Measurements from ENCODE around the gene CDC16.

Gene CDC16

DNA sequence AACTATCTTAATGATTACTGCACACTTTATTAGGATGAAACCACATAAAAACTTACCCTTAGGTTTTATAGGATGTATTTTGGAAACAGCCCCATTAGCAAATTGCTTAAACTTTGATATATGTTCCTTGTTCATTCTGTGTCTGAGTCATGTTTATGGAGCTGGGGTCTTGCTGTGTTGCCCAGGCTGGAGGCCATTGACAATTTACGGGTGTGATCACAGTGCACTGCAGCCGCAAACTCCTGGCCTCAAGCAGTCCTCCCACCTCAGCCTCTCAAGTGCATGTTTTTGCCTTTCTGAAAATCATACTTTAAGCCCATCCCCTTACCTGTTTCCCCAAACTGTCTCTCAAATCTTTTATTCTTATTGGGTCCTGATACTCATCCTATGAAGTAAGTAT, 74.4 kb downstream of the CDC16 start:
- Histone ChIP-seq H3K27ac (ENCODE audit: insufficient read depth in 1 of 2, low read depth in 1 of 2, low read length in 2 of 2, poor library complexity in 1 of 2, severe bottlenecking in 2 of 2) (no peak overlapping the region), H3K9me3 (ENCODE audit: control extremely low read depth in 1 of 5, control insufficient read depth in 4 of 5, insufficient read depth in 2 of 5, low read depth in 1 of 5, low read length in 4 of 5) (no peaks in the 10 kb centered on the region), H3K27me3 (replicated peaks in 2 of 5; ENCODE audit: control insufficient read depth in 4 of 5, insufficient read depth in 5 of 5, low read length in 4 of 5) (no peaks in the 10 kb centered on the region), H3K4me3 (ENCODE audit: control insufficient read depth in 1 of 7, extremely low read depth in 1 of 7, insufficient read depth in 4 of 7, low read depth in 2 of 7, low read length in 6 of 7) (no peak overlapping the region), H3K4me1 (ENCODE audit: control extremely low read depth in 1 of 4, control insufficient read depth in 4 of 4, insufficient read depth in 4 of 4, low read length in 3 of 4) (peaks cover 2 to 12% (median 10%) of the 10 kb centered on the region in 4 experiments), H3K36me3 (ENCODE audit: control insufficient read depth in 4 of 4, insufficient read depth in 4 of 4, low read length in 3 of 4) (peaks cover 3 to 18% (median 11%) of the 10 kb centered on the region in 4 experiments)
- CTCF ChIA-PET, result interaction anchor here (1.1 to 1.2 kb wide), 2 partner anchors 14 to 27 kb away, joined by 3 read pairs; no protein-coding TSS in a partner anchor
- 100% methylated on average over 2 of the region's 2 CpGs for WGBS (ENCODE audit: insufficient coverage)
- POLR2A ChIA-PET, result no interaction called here
- no peak for DNase-seq

DNA sequence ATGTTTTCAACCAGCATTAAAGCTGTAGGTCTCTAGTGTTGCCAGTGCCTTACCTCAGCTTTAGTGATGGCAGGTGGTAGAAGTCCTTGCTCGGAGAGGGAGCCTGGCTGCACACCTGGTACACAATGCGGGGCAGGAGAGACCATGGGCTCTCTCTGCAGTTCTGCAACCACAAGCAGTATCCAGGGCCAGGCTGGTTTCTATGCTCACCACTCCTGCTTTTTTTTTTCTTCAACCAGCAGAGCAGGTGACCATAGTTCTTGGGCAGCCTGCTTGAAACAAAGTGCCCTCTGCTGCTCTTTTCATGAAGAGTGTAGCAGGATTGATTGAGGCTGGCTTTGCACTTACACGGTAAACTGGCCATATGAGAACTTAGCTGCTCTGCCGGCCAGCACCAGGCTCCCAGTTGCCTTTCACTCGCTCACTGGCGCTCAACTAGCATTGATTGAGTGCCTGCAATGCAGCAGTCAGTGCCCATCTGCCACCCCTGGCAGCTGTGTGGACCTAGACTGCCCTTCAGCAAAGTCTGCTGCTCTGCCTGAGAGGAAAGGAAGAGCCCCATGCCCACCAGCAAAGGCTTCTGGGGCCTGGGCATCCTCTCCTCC, 75.2 kb downstream of the CDC16 start:
- CTCF ChIA-PET, result interaction anchor here (1.1 kb wide), 2 partner anchors 15 to 25 kb away, joined by 3 read pairs; no protein-coding TSS in a partner anchor

DNA sequence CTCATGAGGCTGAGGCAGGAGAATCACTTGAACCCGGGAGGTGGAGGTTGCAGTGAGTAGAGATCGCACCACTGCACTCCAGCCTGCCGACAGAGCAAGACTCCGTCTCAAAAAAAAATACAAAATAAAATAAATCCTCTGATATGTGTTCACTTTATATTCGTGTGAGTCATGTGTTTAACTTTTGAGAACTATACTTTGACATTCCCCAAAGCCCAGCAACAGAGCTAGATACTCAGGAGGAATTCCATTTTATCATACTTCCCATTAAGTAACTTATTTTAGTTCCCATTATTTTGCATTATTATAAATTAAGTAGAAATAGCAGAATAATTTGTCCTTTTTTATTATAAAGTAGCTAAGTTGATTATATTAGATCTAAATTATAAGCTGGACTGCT, 76.3 kb downstream of the CDC16 start:
- DNase-seq, result no peak
- CTCF ChIA-PET, result interaction anchor here (1.1 kb wide), 1 partner anchor 24 kb away, joined by 3 read pairs; no protein-coding TSS in a partner anchor
- Histone ChIP-seq H3K9me3 (ENCODE audit: control extremely low read depth in 1 of 5, control insufficient read depth in 4 of 5, insufficient read depth in 2 of 5, low read depth in 1 of 5, low read length in 4 of 5) (no peaks in the 10 kb centered on the region), H3K4me1 (ENCODE audit: control extremely low read depth in 1 of 4, control insufficient read depth in 4 of 4, insufficient read depth in 4 of 4, low read length in 3 of 4) (peaks cover 9 to 22% (median 21%) of the 10 kb centered on the region in 4 experiments), H3K27ac (ENCODE audit: insufficient read depth in 1 of 2, low read depth in 1 of 2, low read length in 2 of 2, poor library complexity in 1 of 2, severe bottlenecking in 2 of 2) (no peak overlapping the region), H3K36me3 (ENCODE audit: control insufficient read depth in 4 of 4, insufficient read depth in 4 of 4, low read length in 3 of 4) (peaks cover 3 to 11% (median 7%) of the 10 kb centered on the region in 4 experiments), H3K27me3 (replicated peaks in 2 of 5; ENCODE audit: control insufficient read depth in 4 of 5, insufficient read depth in 5 of 5, low read length in 4 of 5) (no peaks in the 10 kb centered on the region), H3K4me3 (ENCODE audit: control insufficient read depth in 1 of 7, extremely low read depth in 1 of 7, insufficient read depth in 4 of 7, low read depth in 2 of 7, low read length in 6 of 7) (no peak overlapping the region)
- no CpG with 5 or more reads among the region's 5 CpGs for WGBS (ENCODE audit: insufficient coverage)
- POLR2A ChIA-PET, result no interaction called here

More for the DNA sequence above, 75.2 kb downstream of the CDC16 start:
- Histone ChIP-seq H3K27me3 (replicated peaks in 2 of 5; ENCODE audit: control insufficient read depth in 4 of 5, insufficient read depth in 5 of 5, low read length in 4 of 5) (no peaks in the 10 kb centered on the region), H3K4me1 (ENCODE audit: control extremely low read depth in 1 of 4, control insufficient read depth in 4 of 4, insufficient read depth in 4 of 4, low read length in 3 of 4) (peaks cover 3 to 14% (median 11%) of the 10 kb centered on the region in 4 experiments), H3K4me3 (ENCODE audit: control insufficient read depth in 1 of 7, extremely low read depth in 1 of 7, insufficient read depth in 4 of 7, low read depth in 2 of 7, low read length in 6 of 7) (no peak overlapping the region), H3K36me3 (ENCODE audit: control insufficient read depth in 4 of 4, insufficient read depth in 4 of 4, low read length in 3 of 4) (peaks cover 3 to 14% (median 8%) of the 10 kb centered on the region in 4 experiments), H3K27ac (ENCODE audit: insufficient read depth in 1 of 2, low read depth in 1 of 2, low read length in 2 of 2, poor library complexity in 1 of 2, severe bottlenecking in 2 of 2) (no peak overlapping the region), H3K9me3 (ENCODE audit: control extremely low read depth in 1 of 5, control insufficient read depth in 4 of 5, insufficient read depth in 2 of 5, low read depth in 1 of 5, low read length in 4 of 5) (no peaks in the 10 kb centered on the region)
- POLR2A ChIA-PET, result no interaction called here
- WGBS (ENCODE audit: insufficient coverage), result 93% methylated on average over 6 of the region's 6 CpGs
- DNase-seq, result no peak

GRCh38 chr13:114311387-114311786, 76.7 kb downstream of the CDC16 start:
- Histone ChIP-seq H3K27me3 (replicated peaks in 2 of 5; ENCODE audit: control insufficient read depth in 4 of 5, insufficient read depth in 5 of 5, low read length in 4 of 5) (no peaks in the 10 kb centered on the region), H3K9me3 (ENCODE audit: control extremely low read depth in 1 of 5, control insufficient read depth in 4 of 5, insufficient read depth in 2 of 5, low read depth in 1 of 5, low read length in 4 of 5) (no peaks in the 10 kb centered on the region), H3K4me3 (ENCODE audit: control insufficient read depth in 1 of 7, extremely low read depth in 1 of 7, insufficient read depth in 4 of 7, low read depth in 2 of 7, low read length in 6 of 7) (no peak overlapping the region), H3K27ac (ENCODE audit: insufficient read depth in 1 of 2, low read depth in 1 of 2, low read length in 2 of 2, poor library complexity in 1 of 2, severe bottlenecking in 2 of 2) (no peak overlapping the region), H3K36me3 (ENCODE audit: control insufficient read depth in 4 of 4, insufficient read depth in 4 of 4, low read length in 3 of 4) (peaks cover 3 to 8% (median 5%) of the 10 kb centered on the region in 4 experiments), H3K4me1 (ENCODE audit: control extremely low read depth in 1 of 4, control insufficient read depth in 4 of 4, insufficient read depth in 4 of 4, low read length in 3 of 4) (peaks cover 9 to 23% (median 21%) of the 10 kb centered on the region in 4 experiments)
- POLR2A ChIA-PET, result no interaction called here
- CTCF ChIA-PET, result no interaction called here
- no peak for DNase-seq

DNA sequence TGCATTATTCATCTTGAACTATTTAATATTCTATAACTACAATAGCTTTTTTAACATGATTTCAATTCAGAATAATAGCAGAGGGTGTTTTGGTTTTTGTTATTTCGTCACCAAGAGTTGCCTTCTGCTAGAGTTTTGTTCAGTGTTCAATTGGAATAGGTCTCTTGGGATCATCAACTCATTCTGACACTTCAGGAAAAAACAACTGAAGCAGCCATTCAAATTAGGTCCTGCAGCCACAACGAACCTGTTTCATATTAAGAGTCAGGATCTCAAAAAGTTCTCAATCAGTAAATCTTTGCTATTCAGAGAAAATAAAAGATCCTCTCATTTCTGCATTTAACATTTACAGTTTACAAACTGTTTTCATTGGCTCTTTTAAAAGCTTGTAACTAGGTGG, 77.2 kb downstream of the CDC16 start:
- no CpG with 5 or more reads among the region's 2 CpGs for WGBS (ENCODE audit: insufficient coverage)
- POLR2A ChIA-PET, result no interaction called here
- no peak for DNase-seq
- Histone ChIP-seq H3K4me3 (ENCODE audit: control insufficient read depth in 1 of 7, extremely low read depth in 1 of 7, insufficient read depth in 4 of 7, low read depth in 2 of 7, low read length in 6 of 7) (no peak overlapping the region), H3K27ac (ENCODE audit: insufficient read depth in 1 of 2, low read depth in 1 of 2, low read length in 2 of 2, poor library complexity in 1 of 2, severe bottlenecking in 2 of 2) (no peak overlapping the region), H3K27me3 (replicated peaks in 2 of 5; ENCODE audit: control insufficient read depth in 4 of 5, insufficient read depth in 5 of 5, low read length in 4 of 5) (no peaks in the 10 kb centered on the region), H3K9me3 (ENCODE audit: control extremely low read depth in 1 of 5, control insufficient read depth in 4 of 5, insufficient read depth in 2 of 5, low read depth in 1 of 5, low read length in 4 of 5) (no peaks in the 10 kb centered on the region), H3K36me3 (ENCODE audit: control insufficient read depth in 4 of 4, insufficient read depth in 4 of 4, low read length in 3 of 4) (peaks cover 0 to 3% (median under 1%) of the 10 kb centered on the region in 4 experiments), H3K4me1 (ENCODE audit: control extremely low read depth in 1 of 4, control insufficient read depth in 4 of 4, insufficient read depth in 4 of 4, low read length in 3 of 4) (peaks cover 9 to 23% (median 21%) of the 10 kb centered on the region in 4 experiments)
- CTCF ChIA-PET, result no interaction called here

DNA sequence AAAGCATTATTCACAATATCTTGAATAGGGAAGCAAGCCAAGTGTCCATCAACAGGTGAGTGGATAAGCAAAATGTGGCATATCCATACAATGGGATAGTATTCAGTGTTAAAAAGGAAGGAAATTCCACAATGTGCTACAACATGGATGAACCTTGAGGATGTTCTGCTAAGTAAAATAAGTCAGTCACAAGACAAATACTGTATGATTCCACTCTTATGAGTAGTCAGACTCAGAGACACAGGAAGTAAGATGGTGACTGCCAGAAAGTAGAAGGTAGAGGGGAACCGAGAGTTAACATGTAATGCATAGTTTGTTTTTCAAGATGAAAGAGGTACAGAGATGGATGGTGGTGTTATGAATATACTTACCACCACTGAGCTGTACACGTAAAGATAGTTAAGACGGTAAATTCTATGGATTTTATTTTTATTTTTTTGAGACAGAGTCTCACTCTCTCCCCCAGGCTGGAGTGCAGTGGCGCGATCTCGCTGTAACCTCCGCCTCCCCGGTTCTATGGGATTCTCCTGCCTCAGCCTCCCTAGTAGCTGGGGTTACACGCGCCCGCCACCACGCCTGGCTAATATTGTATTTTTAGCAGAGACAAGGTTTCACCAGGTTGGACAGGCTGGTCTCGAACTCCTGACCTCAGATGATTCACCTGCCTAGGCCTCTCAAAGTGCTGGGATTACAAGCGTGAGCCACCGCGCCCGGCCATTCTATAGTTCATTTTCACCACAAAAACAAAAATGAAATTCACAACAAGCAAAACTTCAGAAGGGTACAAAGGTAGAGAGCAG, 78.6 kb downstream of the CDC16 start:
- WGBS (ENCODE audit: insufficient coverage), result 97% methylated on average over 10 of the region's 17 CpGs
- peak in 1 of 3 donors; percentile 11 for DNase-seq
- peaks cover 9 to 27% (median 25%) of the 10 kb centered on the region in 4 experiments for H3K4me1 ChIP-seq (ENCODE audit: control extremely low read depth in 1 of 4, control insufficient read depth in 4 of 4, insufficient read depth in 4 of 4, low read length in 3 of 4)
- H3K27me3 ChIP-seq (replicated peaks in 2 of 5; ENCODE audit: control insufficient read depth in 4 of 5, insufficient read depth in 5 of 5, low read length in 4 of 5), result no peaks in the 10 kb centered on the region
- no peaks in the 10 kb centered on the region for H3K9me3 ChIP-seq (ENCODE audit: control extremely low read depth in 1 of 5, control insufficient read depth in 4 of 5, insufficient read depth in 2 of 5, low read depth in 1 of 5, low read length in 4 of 5)
- no peaks in the 10 kb centered on the region for H3K36me3 ChIP-seq (ENCODE audit: control insufficient read depth in 4 of 4, insufficient read depth in 4 of 4, low read length in 3 of 4)
- H3K4me3 ChIP-seq (ENCODE audit: control insufficient read depth in 1 of 7, extremely low read depth in 1 of 7, insufficient read depth in 4 of 7, low read depth in 2 of 7, low read length in 6 of 7), result peak overlapping the region in 6 of 7 experiments; percentile 70 to 86 (median 76)
- POLR2A ChIA-PET, result interaction anchor here (0.6 to 1.0 kb wide), 4 partner anchors 16 to 1085 kb away, joined by 3 read pairs; no protein-coding TSS in a partner anchor
- H3K27ac ChIP-seq (ENCODE audit: insufficient read depth in 1 of 2, low read depth in 1 of 2, low read length in 2 of 2, poor library complexity in 1 of 2, severe bottlenecking in 2 of 2), result peak overlapping the region; percentile 70 to 88
- CTCF ChIA-PET, result interaction anchor here (1.3 kb wide), 1 partner anchor 24 kb away, joined by 3 read pairs; no protein-coding TSS in a partner anchor

All from common myeloid progenitor, CD34-positive (primary cell).